ENCODE measurements around the gene USE1. TPM values are rescaled to one million over a fixed set of nuclear protein-coding genes. Genes with fewer than 3 reads are reported as not detected.

USE1 gene
- total and polyA plus RNA-seq, 7 experiments from 2014 or later = 24.7 to 68.3 (median 46.2) TPM

DNA sequence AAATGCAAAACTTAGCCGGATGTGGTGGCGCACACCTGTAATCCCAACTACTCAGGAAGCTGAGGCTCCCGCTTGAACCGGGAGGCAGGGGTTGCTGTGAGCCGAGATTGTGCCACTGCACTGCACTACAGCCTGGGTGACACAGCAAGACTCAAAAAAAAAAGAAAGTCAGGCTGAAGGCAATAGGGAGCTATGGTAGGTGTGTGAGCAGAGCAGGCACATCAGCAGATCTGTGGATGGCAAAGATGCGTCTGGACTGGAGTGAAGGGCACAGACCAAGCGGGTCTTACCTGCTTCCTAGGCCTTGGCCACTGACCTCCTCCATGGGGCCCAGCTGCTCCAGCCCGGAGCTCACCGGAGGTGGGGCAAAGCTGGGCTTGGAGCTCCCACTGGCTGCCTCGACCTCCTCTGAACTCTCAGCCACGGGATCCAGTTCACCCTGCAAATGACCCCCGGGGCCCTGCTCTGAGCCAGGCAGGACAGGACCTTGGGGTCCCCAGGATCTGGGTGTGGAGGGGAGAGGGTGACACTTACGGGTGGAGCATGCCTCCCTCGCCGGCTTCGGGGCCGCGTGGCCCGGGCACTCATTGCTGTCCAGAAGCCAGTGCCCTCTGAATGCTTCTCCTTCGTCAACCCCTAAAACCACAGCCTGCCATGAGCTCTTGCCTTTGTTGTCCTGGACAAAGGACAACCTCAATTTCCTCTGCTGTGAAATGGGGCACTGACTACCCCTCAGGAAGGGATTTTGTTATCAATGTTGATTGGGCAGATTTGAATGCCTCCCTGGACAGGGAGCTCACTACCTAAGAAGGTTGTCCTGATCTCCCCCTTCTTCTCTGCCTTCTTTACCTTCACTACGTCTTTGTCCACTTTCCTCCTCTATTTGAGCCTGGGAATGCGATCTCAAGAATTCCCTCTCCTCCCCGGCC, 48.8 kb downstream of the USE1 start:
- Mint-ChIP-seq H3K27ac (peak overlapping the region in 7 of 9 donors; percentile 0 to 82 (median 47)), H3K9me3 (peaks cover 0 to 4% (median 0%) of the 10 kb centered on the region in 11 donors), H3K27me3 (peaks cover 0 to 2% (median 0%) of the 10 kb centered on the region in 5 donors), H3K4me1 (peaks cover 13 to 32% (median 26%) of the 10 kb centered on the region in 7 donors), H3K36me3 (no peaks in the 10 kb centered on the region), H3K4me3 (peak overlapping the region in 2 of 10 donors; percentile 38 to 52)
- Histone ChIP-seq H3K27ac (ENCODE audit: low read depth, low read length) (no peak overlapping the region), H3K4me1 (ENCODE audit: control insufficient read depth in 2 of 2, insufficient read depth in 2 of 2, low read length in 2 of 2) (peaks cover 6 to 18% of the 10 kb centered on the region in 2 donors), H3K27me3 (ENCODE audit: control insufficient read depth in 2 of 2, insufficient read depth in 2 of 2, low read length in 2 of 2) (no peaks in the 10 kb centered on the region), H3K4me3 (ENCODE audit: low read length) (no peak overlapping the region), H3K36me3 (ENCODE audit: control insufficient read depth in 2 of 3, insufficient read depth in 3 of 3, low read length in 3 of 3) (peaks cover 0 to 3% (median 0%) of the 10 kb centered on the region in 3 experiments), H3K9me3 (ENCODE audit: control insufficient read depth in 2 of 3, low read length in 3 of 3) (no peaks in the 10 kb centered on the region)
- no peak for ATAC-seq
- ChIA-PET POLR2A (interaction anchor here (0.6 to 1.8 kb wide), 7 partner anchors 8 to 480 kb away, joined by 3 to 6 read pairs (median 4); partner anchors contain the start of gene USE1), CTCF (interaction anchor here (1.1 to 1.3 kb wide), 2 partner anchors 29 to 192 kb away, joined by 4 read pairs; no protein-coding TSS in a partner anchor)
- intact Hi-C loops (cut with micrococcal nuclease) = no loop called here
- DNase-seq = no peak

DNA sequence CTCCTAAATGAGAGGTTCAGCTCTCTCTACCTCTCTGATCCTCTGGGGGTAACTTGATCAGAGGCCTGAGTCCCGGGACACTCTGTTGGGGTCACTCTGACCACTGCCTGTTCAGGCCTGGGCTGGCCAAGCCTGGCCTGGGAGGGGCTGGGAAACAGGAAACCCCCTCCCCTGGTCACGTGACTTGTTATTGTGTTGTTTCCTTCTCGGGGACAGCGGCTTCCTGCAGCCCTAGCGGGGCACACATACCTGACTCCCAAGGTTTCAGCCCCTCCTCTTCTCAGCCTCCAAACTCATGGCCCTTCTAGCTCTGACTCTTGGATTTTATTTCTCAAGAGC, 49.5 kb downstream of the USE1 start, which contains the start of gene USHBP1:
TSS of gene USHBP1 (minus strand) at position 105 of the 339 bp plus-strand sequence. CDS start 446 bp downstream, outside the sequence.
- H3K4me1 ChIP-seq (ENCODE audit: control insufficient read depth in 2 of 2, insufficient read depth in 2 of 2, low read length in 2 of 2) = peaks cover 6 to 18% of the 10 kb centered on the region in 2 donors
- Mint-ChIP-seq H3K4me3 (peak within 1 kb of the TSS in 2 of 10 donors; percentile 38 to 52), H3K27me3 (peaks cover 0 to 2% (median 0%) of the 10 kb centered on the region in 5 donors), H3K4me1 (peaks cover 13 to 32% (median 26%) of the 10 kb centered on the region in 7 donors), H3K9me3 (peaks cover 0 to 4% (median 0%) of the 10 kb centered on the region in 11 donors), H3K36me3 (no peaks in the 10 kb centered on the region), H3K27ac (peak within 1 kb of the TSS in 8 of 9 donors; percentile 0 to 82 (median 43))
- H3K36me3 ChIP-seq (ENCODE audit: control insufficient read depth in 2 of 3, insufficient read depth in 3 of 3, low read length in 3 of 3) = peaks cover 0 to 6% (median 0%) of the 10 kb centered on the region in 3 experiments
- no peaks in the 10 kb centered on the region for H3K27me3 ChIP-seq (ENCODE audit: control insufficient read depth in 2 of 2, insufficient read depth in 2 of 2, low read length in 2 of 2)
- no peak within 1 kb of the TSS for H3K27ac ChIP-seq (ENCODE audit: low read depth, low read length)
- H3K4me3 ChIP-seq (ENCODE audit: low read length) = no peak within 1 kb of the TSS
- ChIA-PET POLR2A (interaction anchor here (1.0 to 1.8 kb wide), 4 partner anchors 19 to 50 kb away, joined by 3 to 6 read pairs (median 4); partner anchors contain the start of gene USE1), CTCF (interaction anchor here (1.1 to 1.5 kb wide), 4 partner anchors 16 to 192 kb away, joined by 3 to 5 read pairs (median 4); no protein-coding TSS in a partner anchor)
- intact Hi-C loops (cut with micrococcal nuclease) = no loop called here
- H3K9me3 ChIP-seq (ENCODE audit: control insufficient read depth in 2 of 3, low read length in 3 of 3) = no peaks in the 10 kb centered on the region
- no peak for ATAC-seq
- no peak for DNase-seq

DNA sequence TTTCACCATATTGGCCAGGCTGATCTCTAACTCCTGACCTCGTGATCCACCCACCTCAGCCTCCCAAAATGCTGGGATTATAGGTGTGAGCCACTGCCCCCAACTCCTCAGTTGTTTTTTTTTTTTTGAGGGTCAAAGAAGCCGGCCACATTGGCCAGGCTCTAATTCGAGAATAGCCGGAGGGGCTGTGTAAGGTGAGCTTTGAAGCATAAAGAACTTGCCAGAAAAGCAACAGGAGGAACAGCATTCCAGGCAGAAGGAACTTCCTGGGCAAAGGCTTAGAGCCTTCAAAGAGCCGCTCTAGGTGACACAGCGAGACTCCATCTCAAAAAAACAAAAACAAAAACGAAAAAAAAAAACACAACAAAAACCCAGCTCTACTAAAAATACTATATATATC, 50.9 kb downstream of the USE1 start:
- peaks cover 0 to 4% (median 0%) of the 10 kb centered on the region in 11 donors for H3K9me3 Mint-ChIP-seq
- Histone ChIP-seq H3K9me3 (ENCODE audit: control insufficient read depth in 2 of 3, low read length in 3 of 3) (no peaks in the 10 kb centered on the region), H3K36me3 (ENCODE audit: control insufficient read depth in 2 of 3, insufficient read depth in 3 of 3, low read length in 3 of 3) (peaks cover 0 to 13% (median under 1%) of the 10 kb centered on the region in 3 experiments), H3K4me1 (ENCODE audit: control insufficient read depth in 2 of 2, insufficient read depth in 2 of 2, low read length in 2 of 2) (peaks cover 6 to 18% of the 10 kb centered on the region in 2 donors), H3K4me3 (ENCODE audit: low read length) (no peak overlapping the region), H3K27ac (ENCODE audit: low read depth, low read length) (no peak overlapping the region), H3K27me3 (ENCODE audit: control insufficient read depth in 2 of 2, insufficient read depth in 2 of 2, low read length in 2 of 2) (no peaks in the 10 kb centered on the region)
- peaks cover 0 to 2% (median 0%) of the 10 kb centered on the region in 5 donors for H3K27me3 Mint-ChIP-seq
- ChIA-PET POLR2A (interaction anchor here (0.8 to 3.4 kb wide), 11 partner anchors 7 to 605 kb away, joined by 3 to 18 read pairs (median 6); partner anchors contain the start of genes OCEL1 and USE1), CTCF (interaction anchor here (0.6 to 1.5 kb wide), 5 partner anchors 13 to 1057 kb away, joined by 3 to 5 read pairs (median 5); partner anchors contain the start of gene LSM4)
- intact Hi-C loops (cut with micrococcal nuclease) = loop anchor here in 1 of 2 donors (2.0 kb wide), 2 partner anchors 19 to 31 kb away; no protein-coding TSS in a partner anchor
- DNase-seq = no peak
- H3K4me1 Mint-ChIP-seq = peaks cover 8 to 31% (median 22%) of the 10 kb centered on the region in 7 donors
- no peak for ATAC-seq
- H3K36me3 Mint-ChIP-seq = peaks cover 0 to 4% (median 0%) of the 10 kb centered on the region in 5 donors
- H3K4me3 Mint-ChIP-seq = peak overlapping the region in 1 of 10 donors; percentile 9
- peak overlapping the region in 2 of 9 donors; percentile 30 to 82 for H3K27ac Mint-ChIP-seq

DNA sequence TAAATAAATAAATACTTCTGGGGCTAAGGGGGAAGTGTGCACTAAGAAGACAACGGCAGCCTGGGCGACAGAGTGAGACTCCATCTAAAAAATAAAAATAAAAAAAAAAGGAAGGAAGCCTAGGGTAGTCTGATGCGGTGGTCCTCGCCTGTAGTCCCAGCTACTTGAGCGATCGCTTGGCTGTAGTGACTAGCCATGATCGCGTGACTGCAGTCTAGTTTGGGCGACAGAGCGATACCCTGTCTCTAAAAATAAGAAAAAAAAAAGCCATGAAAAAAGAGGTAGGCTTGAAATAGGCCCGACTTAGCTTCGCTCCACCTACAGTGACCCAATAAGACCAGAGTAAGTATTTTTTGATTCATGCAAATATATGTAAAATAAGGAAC, 51.4 kb downstream of the USE1 start:
- Histone ChIP-seq H3K27ac (ENCODE audit: low read depth, low read length) (peak overlapping the region; percentile 48), H3K36me3 (ENCODE audit: control insufficient read depth in 2 of 3, insufficient read depth in 3 of 3, low read length in 3 of 3) (peaks cover 0 to 18% (median 6%) of the 10 kb centered on the region in 3 experiments), H3K9me3 (ENCODE audit: control insufficient read depth in 2 of 3, low read length in 3 of 3) (no peaks in the 10 kb centered on the region), H3K4me3 (ENCODE audit: low read length) (peak overlapping the region; percentile 38), H3K4me1 (ENCODE audit: control insufficient read depth in 2 of 2, insufficient read depth in 2 of 2, low read length in 2 of 2) (peaks cover 6 to 18% of the 10 kb centered on the region in 2 donors), H3K27me3 (ENCODE audit: control insufficient read depth in 2 of 2, insufficient read depth in 2 of 2, low read length in 2 of 2) (no peaks in the 10 kb centered on the region)
- POLR2A ChIA-PET = interaction anchor here (0.6 to 3.4 kb wide), 19 partner anchors 8 to 606 kb away, joined by 3 to 18 read pairs (median 6); partner anchors contain the start of genes DDA1, MVB12A, OCEL1 and USE1
- Mint-ChIP-seq H3K27ac (peak overlapping the region; percentile 69 to 93 (median 82)), H3K4me3 (peak overlapping the region; percentile 68 to 92 (median 84)), H3K27me3 (peaks cover 0 to 2% (median 0%) of the 10 kb centered on the region in 5 donors), H3K9me3 (peaks cover 0 to 4% (median 0%) of the 10 kb centered on the region in 11 donors), H3K4me1 (peaks cover 8 to 30% (median 22%) of the 10 kb centered on the region in 7 donors), H3K36me3 (peaks cover 0 to 7% (median 4%) of the 10 kb centered on the region in 5 donors)
- no peak for ATAC-seq
- CTCF ChIA-PET = interaction anchor here (0.6 to 1.4 kb wide), 9 partner anchors 13 to 1056 kb away, joined by 3 to 14 read pairs (median 4); partner anchors contain the start of genes LSM4 and MRPL34
- DNase-seq = no peak
- intact Hi-C loops (cut with micrococcal nuclease) = loop anchor here in 1 of 2 donors (2.0 kb wide), 2 partner anchors 20 to 32 kb away; no protein-coding TSS in a partner anchor

DNA sequence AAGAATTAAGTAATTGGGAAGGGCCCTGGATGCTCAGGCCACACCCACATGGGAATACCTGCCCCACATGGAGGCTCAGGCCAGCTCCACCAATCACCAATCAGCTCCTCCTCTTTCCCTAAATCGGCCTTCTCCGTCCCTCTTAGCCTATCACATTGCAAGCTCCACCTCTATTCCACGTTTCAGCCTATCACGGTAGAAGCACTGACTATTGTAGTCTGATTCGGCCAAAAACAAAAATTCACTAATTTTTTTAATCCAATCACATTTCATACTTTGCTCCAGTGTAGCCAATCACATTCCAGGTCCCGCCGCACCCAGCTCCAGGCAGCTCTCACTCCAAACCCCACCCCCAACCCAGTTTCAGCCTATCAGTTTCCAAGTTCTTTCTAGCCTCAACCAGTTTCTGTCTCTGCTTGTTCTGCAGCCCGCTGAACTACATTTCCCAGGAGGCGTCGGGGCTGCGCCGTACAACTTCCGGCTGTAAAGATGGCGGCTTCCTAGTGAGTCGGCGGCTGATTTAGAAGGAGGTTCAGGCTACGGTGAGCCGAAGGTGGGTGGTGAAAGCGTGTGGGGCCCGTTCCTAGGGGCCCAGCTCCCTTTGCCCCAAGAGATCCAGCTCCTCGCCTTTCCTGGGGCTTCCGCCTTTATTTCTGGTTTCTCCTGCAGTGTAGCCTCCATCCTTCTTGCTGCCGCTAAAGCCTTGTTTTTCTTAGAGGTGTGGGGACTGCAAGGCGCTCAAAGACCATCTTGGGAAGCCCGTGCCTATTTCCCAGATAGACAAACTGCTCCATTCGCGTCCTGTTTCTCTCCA, 52.0 kb downstream of the USE1 start, which contains the start of gene BABAM1:
TSS of gene BABAM1 (plus strand) at position 469 of the 814 bp plus-strand sequence. CDS start 1,364 bp downstream, outside the sequence.
- peak; percentile 69 to 99 (median 99) for DNase-seq

More for the DNA sequence above, 52.0 kb downstream of the USE1 start, which contains the start of gene BABAM1:
- peak within 1 kb of the TSS; percentile 84 for H3K4me3 ChIP-seq (ENCODE audit: low read length)
- H3K4me1 Mint-ChIP-seq = peaks cover 8 to 30% (median 22%) of the 10 kb centered on the region in 7 donors
- peak within 1 kb of the TSS; percentile 69 to 93 (median 82) for H3K27ac Mint-ChIP-seq
- peaks cover 0 to 2% (median 0%) of the 10 kb centered on the region in 5 donors for H3K27me3 Mint-ChIP-seq
- peaks cover 0 to 7% (median 4%) of the 10 kb centered on the region in 5 donors for H3K36me3 Mint-ChIP-seq
- peak; percentile 96 for ATAC-seq
- ChIA-PET POLR2A (interaction anchor here (0.6 to 3.4 kb wide), 23 partner anchors 9 to 607 kb away, joined by 3 to 18 read pairs (median 4); partner anchors contain the start of genes DDA1, MVB12A, OCEL1 and PGLS), CTCF (interaction anchor here (0.6 to 1.4 kb wide), 8 partner anchors 12 to 143 kb away, joined by 3 to 14 read pairs (median 4); partner anchors contain the start of gene MRPL34)
- peaks cover 0 to 4% (median 0%) of the 10 kb centered on the region in 11 donors for H3K9me3 Mint-ChIP-seq
- peak within 1 kb of the TSS; percentile 68 to 92 (median 84) for H3K4me3 Mint-ChIP-seq
- intact Hi-C loops (cut with micrococcal nuclease) = loop anchor here (1.0 to 2.0 kb wide), 13 partner anchors 20 to 266 kb away; partner anchors contain the start of genes GTPBP3 (in 2 of the 2), HAUS8 (in 2 of the 2), MRPL34 (in 2 of the 2) and MYO9B (in 2 of the 2)
- peak within 1 kb of the TSS; percentile 76 for H3K27ac ChIP-seq (ENCODE audit: low read depth, low read length)
- H3K9me3 ChIP-seq (ENCODE audit: control insufficient read depth in 2 of 3, low read length in 3 of 3) = no peaks in the 10 kb centered on the region
- H3K27me3 ChIP-seq (ENCODE audit: control insufficient read depth in 2 of 2, insufficient read depth in 2 of 2, low read length in 2 of 2) = no peaks in the 10 kb centered on the region
- H3K4me1 ChIP-seq (ENCODE audit: control insufficient read depth in 2 of 2, insufficient read depth in 2 of 2, low read length in 2 of 2) = peaks cover 6 to 18% of the 10 kb centered on the region in 2 donors
- peaks cover 0 to 24% (median 6%) of the 10 kb centered on the region in 3 experiments for H3K36me3 ChIP-seq (ENCODE audit: control insufficient read depth in 2 of 3, insufficient read depth in 3 of 3, low read length in 3 of 3)

All from naive thymus-derived CD4-positive, alpha-beta T cell (primary cell).